ENCODE results near the gene PTPRG.

Gene PTPRG

GRCh38 chr3:61589856-61590255 is 28.5 kb downstream of the PTPRG start:
- no peak for DNase-seq (ENCODE audit: low read depth)

GRCh38 chr3:61591300-61591699 is 29.9 kb downstream of the PTPRG start:
- no peak for DNase-seq (ENCODE audit: low read depth)

DNA sequence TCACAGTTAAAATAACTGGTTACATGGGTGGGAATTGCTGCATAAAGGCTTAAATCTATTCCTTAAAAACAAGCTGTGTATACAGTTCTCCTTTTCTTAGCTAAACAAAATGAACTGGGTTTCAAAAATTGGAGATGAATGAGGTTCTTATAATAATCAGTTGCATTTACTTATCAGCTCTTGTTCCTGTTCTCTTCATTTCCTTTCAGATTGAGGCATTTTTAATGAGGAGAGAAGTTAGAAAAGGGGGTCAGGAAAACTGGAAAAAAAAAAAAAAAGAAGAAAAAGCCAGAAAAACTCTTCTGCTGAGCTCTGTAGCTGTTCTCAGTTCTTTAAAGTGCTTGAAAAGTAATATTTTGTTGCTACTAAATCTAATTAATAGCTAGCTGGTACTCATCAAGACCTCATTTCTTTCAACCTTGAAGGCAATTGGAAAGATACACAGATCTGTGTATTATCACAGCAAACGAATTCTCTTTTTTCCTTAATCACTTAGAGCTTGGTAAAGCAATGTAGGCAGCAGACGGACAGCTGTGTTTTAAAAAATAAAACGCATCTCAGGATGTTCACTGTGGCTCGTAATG is 32.2 kb downstream of the PTPRG start:
- DNase-seq (ENCODE audit: low read depth) = no peak

- DNase-seq (ENCODE audit: low read depth) = no peak
These were observed 33.0 kb downstream of the PTPRG start for GRCh38 chr3:61594144-61594963.

- no peak for DNase-seq (ENCODE audit: low read depth)
These were observed 33.6 kb downstream of the PTPRG start for GRCh38 chr3:61594964-61595285.

DNA sequence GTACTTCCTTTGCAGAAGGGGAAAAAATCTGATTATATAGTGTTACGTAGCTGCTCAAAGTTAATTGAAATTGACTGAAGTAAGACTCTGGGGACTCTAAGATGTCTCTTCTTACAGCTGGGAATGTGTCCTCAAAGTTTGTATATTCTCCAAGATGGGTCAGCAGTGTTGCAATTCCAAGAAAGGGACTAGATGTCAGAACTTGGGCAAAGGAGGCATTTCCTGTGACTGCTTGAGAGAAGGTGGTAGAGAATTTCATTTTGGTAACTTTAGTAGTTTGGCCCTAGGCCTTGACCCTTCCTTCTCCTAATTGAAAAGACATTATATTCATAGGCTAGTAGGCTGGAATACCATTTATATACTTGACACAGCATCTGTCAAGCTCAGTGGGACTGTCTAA is 33.9 kb downstream of the PTPRG start:
- no peak for DNase-seq (ENCODE audit: low read depth)

GRCh38 chr3:61595826-61596225 is 34.5 kb downstream of the PTPRG start:
- DNase-seq (ENCODE audit: low read depth) = no peak

GRCh38 chr3:61597906-61598305 is 36.5 kb downstream of the PTPRG start:
- no peak for DNase-seq (ENCODE audit: low read depth)

DNA sequence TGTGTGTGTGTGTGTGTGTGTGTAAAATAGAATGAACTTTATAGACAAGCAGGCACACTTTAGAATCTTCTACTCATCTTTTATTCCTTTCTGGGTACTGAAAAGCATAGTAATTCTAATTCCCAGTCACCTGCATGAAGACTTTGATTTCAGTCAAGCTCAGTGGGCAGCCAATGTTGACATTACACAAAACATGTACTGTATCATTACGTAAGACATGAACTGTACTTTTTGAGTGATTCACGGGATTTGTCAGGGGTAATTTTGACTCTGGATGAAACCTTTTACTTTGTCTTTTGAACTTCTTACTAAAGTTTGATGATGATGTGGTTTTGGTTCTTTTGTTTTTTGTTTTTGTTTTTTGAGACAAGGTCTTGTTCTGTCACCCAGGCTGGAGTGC is 38.8 kb downstream of the PTPRG start:
- DNase-seq (ENCODE audit: low read depth) = no peak

DNA sequence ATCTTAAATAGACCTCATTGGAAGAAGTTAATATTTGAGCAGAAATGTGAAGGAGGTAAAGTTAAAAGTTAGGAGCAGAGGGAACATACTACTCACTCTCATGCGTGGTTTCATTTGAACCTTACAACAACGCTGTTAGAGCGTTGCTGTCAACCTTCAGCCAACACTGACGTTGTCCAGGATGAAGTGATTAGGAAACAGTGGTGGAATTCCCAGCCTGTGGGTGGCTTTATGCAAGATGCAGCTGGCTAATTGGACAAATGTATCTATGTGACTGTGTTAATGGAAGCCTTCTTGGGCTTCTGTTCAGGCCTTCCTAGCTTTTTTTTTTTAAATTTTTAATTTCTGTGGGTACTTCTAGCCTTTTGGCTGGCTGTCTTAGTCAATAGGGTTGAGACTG is 40.5 kb downstream of the PTPRG start:
- DNase-seq (ENCODE audit: low read depth) = no peak

- no peak for DNase-seq (ENCODE audit: low read depth)
These were observed 41.1 kb downstream of the PTPRG start for GRCh38 chr3:61602466-61602865.

- no peak for DNase-seq (ENCODE audit: low read depth)
These were observed 44.3 kb downstream of the PTPRG start for GRCh38 chr3:61605589-61606175.

DNA sequence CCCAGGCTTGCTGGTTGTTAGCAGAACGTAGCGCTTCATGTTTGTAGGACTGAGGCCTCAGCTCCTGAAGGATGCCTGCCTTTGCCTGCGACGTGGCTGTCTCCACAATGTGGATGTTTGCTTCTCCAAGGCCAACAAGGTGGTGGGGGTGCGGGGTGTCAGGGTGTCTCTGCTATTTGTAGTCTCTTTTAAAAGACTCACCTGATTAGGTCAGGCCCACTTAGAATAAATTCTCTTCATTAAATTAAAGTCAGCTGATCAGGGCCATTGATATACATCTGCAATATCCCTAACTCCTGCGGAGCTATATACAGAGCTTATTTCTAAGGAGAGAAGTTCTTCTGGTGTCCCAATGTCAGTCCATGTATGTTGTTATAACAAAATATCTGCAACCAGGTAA is 44.8 kb downstream of the PTPRG start:
- no peak for DNase-seq (ENCODE audit: low read depth)

DNA sequence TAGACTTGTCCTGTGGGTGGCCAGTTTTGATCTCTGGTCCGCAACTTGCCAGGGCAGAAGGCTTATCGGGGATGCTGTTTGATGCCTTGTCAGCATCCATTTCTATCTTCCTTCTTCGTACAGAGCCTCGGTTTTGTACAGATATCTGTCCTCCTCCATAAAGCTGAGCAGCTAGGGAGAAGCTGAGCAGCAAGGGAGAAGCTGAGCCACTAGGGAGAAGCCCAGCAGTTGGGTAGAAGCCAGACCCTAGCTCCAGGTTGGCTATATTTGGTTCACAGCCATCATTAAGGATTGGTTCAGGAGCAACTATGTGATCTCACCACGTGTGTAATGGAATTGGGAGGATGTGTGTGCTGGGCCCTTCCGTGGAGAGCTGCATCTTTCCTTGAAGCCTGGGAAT is 46.7 kb downstream of the PTPRG start:
- no peak for DNase-seq (ENCODE audit: low read depth)

GRCh38 chr3:61608711-61609110 is 47.3 kb downstream of the PTPRG start:
- DNase-seq (ENCODE audit: low read depth) = no peak

DNA sequence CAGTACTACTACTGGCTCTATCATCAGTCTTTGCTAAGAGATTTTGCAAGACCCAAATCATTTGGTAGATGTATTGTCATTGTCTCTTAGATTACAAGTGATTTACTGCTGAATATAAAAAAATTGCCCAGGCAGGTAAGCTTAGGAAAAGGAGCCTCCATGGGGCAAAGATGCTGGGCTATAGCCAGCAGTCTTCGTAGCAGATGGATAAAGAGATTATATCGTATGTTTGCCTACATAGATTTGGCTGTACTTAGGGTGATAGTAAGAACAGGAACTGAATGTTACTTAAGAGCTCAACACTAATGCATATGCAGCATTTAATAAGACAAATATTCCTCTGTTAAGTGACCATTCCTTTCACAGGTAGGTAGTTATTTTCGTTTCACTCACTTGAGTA is 48.9 kb downstream of the PTPRG start:
- no peak for DNase-seq (ENCODE audit: low read depth)

- no peak for DNase-seq (ENCODE audit: low read depth)
These were observed 51.1 kb downstream of the PTPRG start for GRCh38 chr3:61612211-61613194.

DNA sequence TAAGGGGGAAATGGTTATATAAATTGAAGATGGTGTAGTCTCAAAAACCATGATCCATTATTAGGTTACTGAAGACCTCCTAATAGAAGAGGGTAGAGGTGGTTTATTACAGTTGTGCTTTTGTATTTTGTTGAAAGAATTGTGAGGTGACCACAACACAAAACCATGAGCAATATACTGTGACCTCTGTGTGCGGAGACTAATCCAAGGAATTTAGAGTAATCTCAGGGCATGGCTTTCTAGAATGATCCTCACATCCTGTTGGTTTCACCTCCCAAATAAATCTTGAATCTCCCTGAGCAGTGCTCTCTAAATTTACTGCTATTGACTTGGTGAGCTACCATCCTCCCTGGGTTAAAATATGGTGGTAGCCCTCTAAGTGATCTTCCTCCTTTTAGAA is 52.3 kb downstream of the PTPRG start:
- DNase-seq (ENCODE audit: low read depth) = no peak

- no peak for DNase-seq (ENCODE audit: low read depth)
These were observed 54.3 kb downstream of the PTPRG start for GRCh38 chr3:61615643-61616042.

DNA sequence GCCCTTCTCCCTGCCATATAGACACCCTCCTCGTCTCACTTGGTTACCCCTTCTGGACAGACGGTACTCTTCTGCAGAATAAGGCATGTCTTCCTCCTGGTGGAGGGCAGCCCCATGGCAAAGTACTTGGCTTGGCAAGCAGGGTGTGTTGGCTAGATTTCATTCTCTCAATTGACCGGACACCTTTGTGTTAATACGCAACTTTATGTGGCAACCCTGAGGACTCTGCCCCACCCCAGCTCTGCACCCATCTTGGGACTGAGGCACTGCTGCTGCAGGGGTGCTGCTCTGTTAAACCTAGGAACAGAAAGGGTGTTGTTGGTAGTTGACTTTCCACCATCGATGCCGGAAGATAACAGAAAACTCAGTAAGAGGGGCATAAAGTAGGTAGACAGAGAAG is 55.2 kb downstream of the PTPRG start:
- DNase-seq (ENCODE audit: low read depth) = no peak

DNA sequence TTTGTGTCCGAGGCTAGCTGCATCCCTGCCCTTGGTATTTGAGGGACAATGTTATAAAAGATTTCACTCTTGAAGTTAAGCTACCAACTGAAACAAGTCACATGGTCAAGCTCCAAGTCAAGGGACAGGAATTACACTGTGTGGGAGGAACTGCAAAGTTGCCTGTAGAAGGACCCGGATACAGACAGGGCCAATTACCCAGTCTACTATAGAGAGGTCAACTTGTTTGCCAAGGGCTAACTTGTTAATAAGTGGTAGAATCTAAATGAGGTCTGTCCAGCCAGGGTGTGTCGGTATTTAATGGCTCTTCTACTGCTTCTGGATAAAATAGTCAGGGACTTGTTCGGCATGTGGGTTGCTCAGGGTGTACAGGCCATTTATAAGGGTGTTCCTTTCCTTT is 55.7 kb downstream of the PTPRG start:
- no peak for DNase-seq (ENCODE audit: low read depth)

DNA sequence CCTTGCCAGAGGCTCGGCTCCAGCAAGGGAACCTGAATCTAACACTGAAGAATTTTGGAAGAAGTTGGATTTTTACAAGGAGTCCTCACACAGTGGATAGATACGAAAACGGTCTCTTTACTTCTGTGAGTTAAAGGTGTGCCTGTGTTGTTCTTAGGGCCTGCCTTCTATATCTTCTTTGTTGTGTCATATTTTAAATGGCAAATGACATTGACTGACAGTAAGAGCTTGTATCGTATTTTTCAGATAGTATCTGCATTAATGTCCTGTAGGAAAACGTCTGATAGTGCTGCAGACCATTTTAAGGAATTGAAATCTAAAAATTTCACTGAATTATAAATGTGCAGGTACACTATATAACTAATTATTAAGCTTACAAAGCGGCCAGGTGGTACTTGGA is 56.3 kb downstream of the PTPRG start:
- DNase-seq (ENCODE audit: low read depth) = no peak

DNA sequence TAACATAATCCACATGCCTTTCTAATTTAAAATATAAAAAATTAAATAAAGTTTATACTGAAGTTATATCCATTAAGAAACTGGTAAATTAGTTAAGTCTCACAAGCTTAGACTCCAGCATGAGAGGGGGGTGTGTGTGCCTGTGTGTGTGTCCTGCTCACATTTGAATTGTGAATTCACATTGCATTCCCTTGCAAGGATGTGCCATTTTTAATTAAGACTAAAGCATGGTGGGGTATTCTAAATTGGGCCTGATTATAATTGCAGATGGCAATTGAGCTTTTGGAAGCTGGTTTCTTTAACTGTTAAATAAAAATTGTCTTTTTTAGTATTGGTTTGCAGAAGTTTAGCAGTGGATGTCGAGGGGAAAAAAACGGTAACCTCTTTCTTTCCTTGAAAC is 56.9 kb downstream of the PTPRG start:
- no peak for DNase-seq (ENCODE audit: low read depth)
